Peyer's patch (tissue), 4 donors: ENCODE data around the gene CEL. TPM values are rescaled to one million over a fixed set of nuclear protein-coding genes. Genes with fewer than 3 reads are reported as not detected.
"Not testable (repeated sequence)": the region's sequence is repeated elsewhere in the genome, so short reads cannot be mapped to it uniquely, and the experiment has no call there.

Source experiments
- DNase-seq, 3 donors: peaks; one replicate each; pipeline ENCODE4 v3.0.0-alpha.2; 2017 to 2019
- H3K27ac ChIP-seq, 4 donors: fragments of 200-600 bp; sonication (generic); one replicate each; pipeline ENCODE4 v1.5.1; 2016 to 2019
- H3K27me3 ChIP-seq, 2 donors: fragments of 200-600 bp; sonication (generic); one replicate each; pipeline ENCODE4 v1.5.1; 2019
- H3K36me3 ChIP-seq, 3 donors: fragments of 200-600 bp; sonication (generic); one replicate each; pipeline ENCODE4 v1.5.1; 2016 to 2019
- H3K4me1 ChIP-seq, 4 donors: fragments of 200-600 bp; sonication (generic); one replicate each; pipeline ENCODE4 v1.5.1; 2016 to 2019
- H3K4me3 ChIP-seq, 4 donors: fragments of 200-600 bp; sonication (generic); 1 replicate in 3 of 4; 2 replicates in 1 of 4; pipeline ENCODE4 v1.5.1; 2016 to 2019; ENCODE audit warnings: mild to moderate bottlenecking in 1 of 4
- H3K9me3 ChIP-seq, 4 donors: fragments of 200-600 bp; sonication (generic); one replicate each; pipeline ENCODE4 v1.5.1; 2016 to 2019; ENCODE audit warnings: mild to moderate bottlenecking in 1 of 4
- POLR2A ChIP-seq, 2 donors: fragments of 450-650 bp; IDR thresholded peaks; one replicate each; pipeline ENCODE4 v1.5.1; 2017; ENCODE audit warnings: antibody characterized with exemption in 2 of 2, mild to moderate bottlenecking in 2 of 2, moderate library complexity in 2 of 2
- total RNA-seq, 4 donors: library from RNA; depleted of rRNA; stranded (reverse); fragments of >200 nt; gene quantifications; one replicate each; pipeline ENCODE4 v1.1.0, GENCODE V29; 2016
- TF ChIP-seq, protein P1 (sequence below), 6 experiments: fragments of 450-650 bp in 4 of 6; fragments of 200-600 bp in 2 of 6; sonication (generic) in 1 of 6; IDR thresholded peaks; one replicate each; pipeline ENCODE4 v1.5.1; 2017 to 2019; ENCODE audit warnings: antibody characterized with exemption in 6 of 6, mild to moderate bottlenecking in 3 of 6, moderate library complexity in 1 of 6

Gene CEL
- total RNA-seq, 4 donors from 2014 or later: 1.6 to 9.1 (median 5.8) TPM

DNA sequence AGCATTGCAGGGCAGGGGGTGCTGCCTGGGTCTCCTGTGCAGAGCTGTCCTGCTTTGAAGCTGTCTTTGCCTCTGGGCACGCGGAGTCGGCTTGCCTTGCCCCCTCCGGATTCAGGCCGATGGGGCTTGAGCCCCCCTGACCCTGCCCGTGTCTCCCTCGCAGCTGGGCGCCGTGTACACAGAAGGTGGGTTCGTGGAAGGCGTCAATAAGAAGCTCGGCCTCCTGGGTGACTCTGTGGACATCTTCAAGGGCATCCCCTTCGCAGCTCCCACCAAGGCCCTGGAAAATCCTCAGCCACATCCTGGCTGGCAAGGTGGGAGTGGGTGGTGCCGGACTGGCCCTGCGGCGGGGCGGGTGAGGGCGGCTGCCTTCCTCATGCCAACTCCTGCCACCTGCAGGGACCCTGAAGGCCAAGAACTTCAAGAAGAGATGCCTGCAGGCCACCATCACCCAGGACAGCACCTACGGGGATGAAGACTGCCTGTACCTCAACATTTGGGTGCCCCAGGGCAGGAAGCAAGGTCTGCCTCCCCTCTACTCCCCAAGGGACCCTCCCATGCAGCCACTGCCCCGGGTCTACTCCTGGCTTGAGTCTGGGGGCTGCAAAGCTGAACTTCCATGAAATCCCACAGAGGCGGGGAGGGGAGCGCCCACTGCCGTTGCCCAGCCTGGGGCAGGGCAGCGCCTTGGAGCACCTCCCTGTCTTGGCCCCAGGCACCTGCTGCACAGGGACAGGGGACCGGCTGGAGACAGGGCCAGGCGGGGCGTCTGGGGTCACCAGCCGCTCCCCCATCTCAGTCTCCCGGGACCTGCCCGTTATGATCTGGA lies 2.7 kb downstream of the CEL start:
- TF ChIP-seq, protein P1, sequence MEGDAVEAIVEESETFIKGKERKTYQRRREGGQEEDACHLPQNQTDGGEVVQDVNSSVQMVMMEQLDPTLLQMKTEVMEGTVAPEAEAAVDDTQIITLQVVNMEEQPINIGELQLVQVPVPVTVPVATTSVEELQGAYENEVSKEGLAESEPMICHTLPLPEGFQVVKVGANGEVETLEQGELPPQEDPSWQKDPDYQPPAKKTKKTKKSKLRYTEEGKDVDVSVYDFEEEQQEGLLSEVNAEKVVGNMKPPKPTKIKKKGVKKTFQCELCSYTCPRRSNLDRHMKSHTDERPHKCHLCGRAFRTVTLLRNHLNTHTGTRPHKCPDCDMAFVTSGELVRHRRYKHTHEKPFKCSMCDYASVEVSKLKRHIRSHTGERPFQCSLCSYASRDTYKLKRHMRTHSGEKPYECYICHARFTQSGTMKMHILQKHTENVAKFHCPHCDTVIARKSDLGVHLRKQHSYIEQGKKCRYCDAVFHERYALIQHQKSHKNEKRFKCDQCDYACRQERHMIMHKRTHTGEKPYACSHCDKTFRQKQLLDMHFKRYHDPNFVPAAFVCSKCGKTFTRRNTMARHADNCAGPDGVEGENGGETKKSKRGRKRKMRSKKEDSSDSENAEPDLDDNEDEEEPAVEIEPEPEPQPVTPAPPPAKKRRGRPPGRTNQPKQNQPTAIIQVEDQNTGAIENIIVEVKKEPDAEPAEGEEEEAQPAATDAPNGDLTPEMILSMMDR (IDR thresholded peaks at IDR 0.05): no peak
- TF ChIP-seq POLR2A (IDR thresholded peaks at IDR 0.05): no peak
- Histone ChIP-seq H3K27ac (no peak overlapping the region), H3K27me3 (no peaks in the 10 kb centered on the region), H3K36me3 (no peaks in the 10 kb centered on the region), H3K4me3 (no peak overlapping the region), H3K4me1 (peaks cover 0 to 17% (median 0%) of the 10 kb centered on the region in 4 donors), H3K9me3 (no peaks in the 10 kb centered on the region)
- no peak for DNase-seq

- Histone ChIP-seq H3K36me3 (no peaks in the 10 kb centered on the region), H3K4me1 (peaks cover 0 to 12% (median 0%) of the 10 kb centered on the region in 4 donors), H3K27me3 (no peaks in the 10 kb centered on the region), H3K4me3 (no peak overlapping the region), H3K27ac (no peak overlapping the region), H3K9me3 (no peaks in the 10 kb centered on the region)
- no peak for DNase-seq
- TF ChIP-seq, protein P1 (IDR thresholded peaks at IDR 0.05): no peak
- TF ChIP-seq POLR2A (IDR thresholded peaks at IDR 0.05): no peak
These were observed 3.2 kb downstream of the CEL start for GRCh38 chr9:133065070-133065388.

GRCh38 chr9:133066181-133066983 lies 4.6 kb downstream of the CEL start:
- no peak for TF ChIP-seq POLR2A (IDR thresholded peaks at IDR 0.05)
- TF ChIP-seq, protein P1 (IDR thresholded peaks at IDR 0.05): no peak
- no peaks in the 10 kb centered on the region for H3K27me3 ChIP-seq
- H3K4me3 ChIP-seq: no peak overlapping the region
- no peak overlapping the region for H3K27ac ChIP-seq
- no peaks in the 10 kb centered on the region for H3K9me3 ChIP-seq
- DNase-seq: no peak
- no peaks in the 10 kb centered on the region for H3K36me3 ChIP-seq
- H3K4me1 ChIP-seq: peaks cover 0 to 5% (median 0%) of the 10 kb centered on the region in 4 donors

DNA sequence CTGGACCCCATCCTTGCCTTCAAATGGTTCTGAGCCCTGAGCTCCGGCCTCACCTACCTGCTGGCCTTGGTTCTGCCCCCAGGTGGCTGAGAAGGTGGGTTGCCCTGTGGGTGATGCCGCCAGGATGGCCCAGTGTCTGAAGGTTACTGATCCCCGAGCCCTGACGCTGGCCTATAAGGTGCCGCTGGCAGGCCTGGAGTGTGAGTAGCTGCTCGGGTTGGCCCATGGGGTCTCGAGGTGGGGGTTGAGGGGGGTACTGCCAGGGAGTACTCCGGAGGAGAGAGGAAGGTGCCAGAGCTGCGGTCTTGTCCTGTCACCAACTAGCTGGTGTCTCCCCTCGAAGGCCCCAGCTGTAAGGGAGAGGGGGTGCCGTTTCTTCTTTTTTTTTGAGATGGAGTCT lies 5.2 kb downstream of the CEL start:
- Histone ChIP-seq H3K27ac (no peak overlapping the region), H3K4me3 (no peak overlapping the region), H3K9me3 (no peaks in the 10 kb centered on the region), H3K27me3 (no peaks in the 10 kb centered on the region), H3K4me1 (no peaks in the 10 kb centered on the region), H3K36me3 (no peaks in the 10 kb centered on the region)
- no peak for DNase-seq
- TF ChIP-seq POLR2A (IDR thresholded peaks at IDR 0.05): no peak
- TF ChIP-seq, protein P1 (IDR thresholded peaks at IDR 0.05): no peak

DNA sequence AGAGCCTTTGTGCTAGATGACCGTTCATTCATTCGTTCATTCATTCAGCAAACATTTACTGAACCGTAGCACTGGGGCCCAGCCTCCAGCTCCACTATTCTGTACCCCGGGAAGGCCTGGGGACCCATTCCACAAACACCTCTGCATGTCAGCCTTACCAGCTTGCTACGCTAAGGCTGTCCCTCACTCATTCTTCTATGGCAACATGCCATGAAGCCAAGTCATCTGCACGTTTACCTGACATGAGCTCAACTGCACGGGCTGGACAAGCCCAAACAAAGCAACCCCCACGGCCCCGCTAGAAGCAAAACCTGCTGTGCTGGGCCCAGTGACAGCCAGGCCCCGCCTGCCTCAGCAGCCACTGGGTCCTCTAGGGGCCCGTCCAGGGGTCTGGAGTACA lies 6.0 kb downstream of the CEL start:
- H3K27ac ChIP-seq: no peak overlapping the region

GRCh38 chr9:133068431-133068830 lies 6.7 kb downstream of the CEL start:
- not testable (repeated sequence) for H3K4me1 ChIP-seq, H3K9me3 ChIP-seq, H3K36me3 ChIP-seq, DNase-seq, H3K27ac ChIP-seq, H3K4me3 ChIP-seq, H3K27me3 ChIP-seq

More for the DNA sequence above, 6.0 kb downstream of the CEL start:
- Histone ChIP-seq H3K36me3 (no peaks in the 10 kb centered on the region), H3K4me3 (no peak overlapping the region), H3K27me3 (no peaks in the 10 kb centered on the region), H3K4me1 (no peaks in the 10 kb centered on the region), H3K9me3 (no peaks in the 10 kb centered on the region)
- DNase-seq: no peak
- TF ChIP-seq, protein P1 (IDR thresholded peaks at IDR 0.05): no peak
- TF ChIP-seq POLR2A (IDR thresholded peaks at IDR 0.05): no peak

GRCh38 chr9:133070500-133070961 lies 8.8 kb downstream of the CEL start:
- not testable (repeated sequence) for H3K9me3 ChIP-seq, H3K27ac ChIP-seq, H3K36me3 ChIP-seq, H3K4me3 ChIP-seq, H3K27me3 ChIP-seq, H3K4me1 ChIP-seq
- peak in 1 of 3 donors; percentile 36 for DNase-seq

DNA sequence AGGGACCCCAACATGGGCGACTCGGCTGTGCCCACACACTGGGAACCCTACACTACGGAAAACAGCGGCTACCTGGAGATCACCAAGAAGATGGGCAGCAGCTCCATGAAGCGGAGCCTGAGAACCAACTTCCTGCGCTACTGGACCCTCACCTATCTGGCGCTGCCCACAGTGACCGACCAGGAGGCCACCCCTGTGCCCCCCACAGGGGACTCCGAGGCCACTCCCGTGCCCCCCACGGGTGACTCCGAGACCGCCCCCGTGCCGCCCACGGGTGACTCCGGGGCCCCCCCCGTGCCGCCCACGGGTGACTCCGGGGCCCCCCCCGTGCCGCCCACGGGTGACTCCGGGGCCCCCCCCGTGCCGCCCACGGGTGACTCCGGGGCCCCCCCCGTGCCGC lies 9.2 kb downstream of the CEL start:
- not testable (repeated sequence) for H3K27ac ChIP-seq, H3K4me3 ChIP-seq, H3K27me3 ChIP-seq, H3K4me1 ChIP-seq, H3K36me3 ChIP-seq, H3K9me3 ChIP-seq
- DNase-seq: peak in 1 of 3 donors; percentile 2
